Caki2 (cell line): Measurements from ENCODE around the gene SULT6B1. TPM values are rescaled to one million over a fixed set of nuclear protein-coding genes. Genes with fewer than 3 reads are reported as not detected.

Experiments used
- DNase-seq: peaks from one replicate; pipeline ENCODE4 v3.0.0-alpha.2; 2015; ENCODE audit warnings: low read depth
- in situ Hi-C: cut with HindIII; loops from 2 replicates; pipeline ENCODE4 v1.10.0; 2016; ENCODE audit warnings: low sequenced_read_pairs, low pct_unique_long_range_greater_than_20kb, mixed read lengths
- total RNA-seq: library from RNA; depleted of rRNA; stranded (reverse); fragments of >200 nt; shearing (Covaris generic); gene quantifications from 2 replicates; pipeline ENCODE4 v1.2.3, GENCODE V29; 2014; ENCODE audit warnings: low replicate concordance; rRNA removed

SULT6B1 gene
- total RNA-seq, 1 experiment from 2014 or later = not detected

DNA sequence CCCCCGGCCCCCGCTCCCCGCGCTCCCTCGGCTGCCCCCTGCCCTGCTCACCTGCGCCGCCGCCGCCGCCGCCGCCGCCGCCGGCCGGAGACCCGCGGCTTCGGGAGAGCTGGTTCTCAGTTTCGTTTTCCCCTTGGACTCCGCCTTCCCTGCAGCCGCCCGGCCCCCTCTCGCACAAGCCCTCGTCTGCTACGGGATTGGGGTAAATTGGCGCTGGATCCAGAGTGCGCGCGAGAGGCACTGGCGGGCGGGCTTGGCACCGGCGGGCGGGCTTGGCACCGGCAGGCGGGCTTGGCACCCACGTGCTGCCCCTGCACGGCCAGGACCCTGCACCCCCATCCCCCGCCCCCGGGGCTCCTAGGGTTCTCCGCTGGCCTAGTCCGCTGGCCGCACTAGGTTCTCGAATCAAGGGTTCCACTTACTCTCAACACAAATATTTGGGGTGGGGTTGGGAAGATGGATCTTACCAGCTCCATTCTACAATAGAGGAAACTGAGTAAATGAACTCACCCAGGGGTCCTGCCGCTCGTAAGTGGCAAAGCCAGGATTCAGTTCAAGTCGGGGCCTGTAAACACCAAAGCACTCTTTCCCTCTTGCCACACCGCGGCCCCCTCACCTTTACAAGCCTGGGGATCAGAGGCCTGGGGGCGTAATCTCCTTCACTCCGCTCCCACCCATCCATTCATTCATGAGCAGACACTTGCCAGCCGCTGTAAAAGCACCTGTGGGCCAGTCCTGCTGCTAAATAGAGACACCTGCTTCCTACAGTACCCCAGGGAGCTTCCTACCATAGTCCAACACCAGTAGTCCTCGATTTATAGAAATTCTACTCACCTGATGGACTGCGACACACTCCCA lies 31.4 kb downstream of the SULT6B1 start, which contains the start of gene EIF2AK2:
TSS of gene EIF2AK2 (minus strand) at position 124 of the 858 bp plus-strand sequence. CDS start 9,174 bp downstream, outside the sequence.
- DNase-seq = peak; percentile 77

GRCh38 chr2:37156071-37156856 lies 32.2 kb downstream of the SULT6B1 start:
- in situ Hi-C loops = no loop called here

More for the DNA sequence above, 31.4 kb downstream of the SULT6B1 start, which contains the start of gene EIF2AK2:
- in situ Hi-C loops = no loop called here

DNA sequence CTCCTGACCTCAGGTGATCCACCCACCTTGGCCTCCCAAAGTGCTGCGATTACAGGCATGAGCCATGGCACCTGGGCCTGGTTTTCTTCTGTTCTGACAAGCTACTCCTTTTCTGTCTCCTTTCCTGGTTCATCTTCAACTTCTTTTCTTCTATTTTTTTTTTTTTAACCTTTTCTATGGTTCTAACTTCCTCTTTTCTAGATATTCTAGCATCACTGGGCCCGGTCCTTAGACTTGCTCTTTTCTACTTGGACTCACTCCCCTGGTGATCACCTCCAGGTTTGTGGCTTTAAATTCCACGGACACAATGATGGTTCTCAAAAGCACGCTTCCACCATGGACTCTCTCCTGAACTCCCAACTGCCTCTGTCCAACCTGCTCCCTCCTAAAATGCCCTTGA lies 33.7 kb downstream of the SULT6B1 start:
- no peak for DNase-seq
- in situ Hi-C loops = no loop called here

More at GRCh38 chr2:37156071-37156856, 32.2 kb downstream of the SULT6B1 start:
- DNase-seq = peak; percentile 46

- DNase-seq = no peak
- in situ Hi-C loops = no loop called here
These were observed 35.2 kb downstream of the SULT6B1 start for GRCh38 chr2:37153224-37153623.

DNA sequence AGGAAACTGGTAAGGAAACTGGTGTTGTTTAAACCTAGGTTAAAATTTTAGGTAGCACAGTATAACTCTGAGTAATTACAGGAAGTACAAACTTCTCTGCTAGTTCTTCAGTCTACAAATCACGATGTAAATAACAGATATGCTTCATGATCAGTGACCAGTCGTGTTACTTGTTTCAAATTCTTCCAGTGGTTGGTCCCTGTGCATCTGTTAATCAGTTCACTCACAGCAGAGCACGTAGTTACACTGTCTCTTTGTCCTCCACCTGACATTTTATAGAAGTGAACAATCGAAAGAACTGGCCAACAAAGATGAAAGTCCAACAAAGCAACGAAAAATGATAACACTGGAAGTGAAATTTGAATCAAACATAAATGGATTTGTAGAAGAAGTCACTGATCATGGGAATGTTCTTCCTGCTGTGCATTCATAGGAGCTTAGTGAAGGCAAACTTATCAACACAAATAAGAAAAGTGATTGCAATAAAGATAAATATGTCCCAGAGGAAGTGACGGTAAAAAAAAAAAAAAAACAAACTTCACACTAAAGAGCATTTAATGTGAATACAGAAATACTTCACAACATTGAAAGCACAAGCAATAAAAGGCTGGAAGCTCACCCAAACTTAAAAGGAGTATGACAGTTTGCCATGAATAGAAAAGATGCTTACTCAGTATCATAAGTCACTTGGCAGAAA lies 38.7 kb downstream of the SULT6B1 start:
- in situ Hi-C loops = no loop called here
- DNase-seq = no peak

- DNase-seq = no peak
- in situ Hi-C loops = no loop called here
These were observed 40.1 kb downstream of the SULT6B1 start for GRCh38 chr2:37148325-37148724.

GRCh38 chr2:37146062-37146461 lies 42.4 kb downstream of the SULT6B1 start:
- DNase-seq = no peak
- in situ Hi-C loops = no loop called here

- in situ Hi-C loops = no loop called here
- no peak for DNase-seq
These were observed 44.5 kb downstream of the SULT6B1 start for GRCh38 chr2:37143974-37144373.

DNA sequence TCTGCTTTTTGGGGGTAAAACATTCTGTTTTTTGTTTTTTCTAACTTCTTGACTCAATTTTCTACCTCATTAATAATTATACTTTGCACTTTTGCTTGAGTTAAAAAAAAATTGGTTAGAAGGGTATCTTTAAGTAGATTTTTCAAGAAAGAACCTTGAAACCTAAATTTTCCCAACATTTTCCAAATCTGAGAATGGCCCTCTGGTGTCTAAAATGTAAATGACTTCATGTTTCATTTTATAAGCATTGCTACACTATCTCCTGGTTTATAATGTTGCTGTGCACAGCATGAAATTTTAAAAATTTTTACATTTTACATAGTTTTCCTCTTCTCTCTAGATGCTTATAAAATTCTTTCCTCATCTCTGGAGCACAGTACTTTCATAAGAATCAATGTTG lies 45.9 kb downstream of the SULT6B1 start:
- no peak for DNase-seq
- in situ Hi-C loops = no loop called here

GRCh38 chr2:37132914-37133313 lies 55.6 kb downstream of the SULT6B1 start:
- DNase-seq = no peak
- in situ Hi-C loops = no loop called here

GRCh38 chr2:37125416-37125815 lies 63.1 kb downstream of the SULT6B1 start:
- in situ Hi-C loops = no loop called here
- DNase-seq = no peak

- DNase-seq = peak; percentile 13
- in situ Hi-C loops = no loop called here
These were observed 69.3 kb downstream of the SULT6B1 start for GRCh38 chr2:37119157-37119556.

Other genes starting within 250 kb of the SULT6B1 start
- 5.7 and 7.8 TPM in 2 replicates for gene STRN, start 222.1 kb downstream of the SULT6B1 start, total RNA-seq
- gene HEATR5B, start 104.3 kb downstream of the SULT6B1 start, total RNA-seq = 2.8 and 5.8 TPM in 2 replicates
- 2.1 and 3.9 TPM in 2 replicates for gene GPATCH11, start 104.2 kb downstream of the SULT6B1 start, total RNA-seq
- gene EIF2AK2, start 31.7 kb downstream of the SULT6B1 start, total RNA-seq = 16.8 and 17.0 TPM in 2 replicates
- gene CEBPZOS, start 7.8 kb upstream of the SULT6B1 start, total RNA-seq = 22.1 and 25.8 TPM in 2 replicates
- gene CEBPZ, start 42.9 kb upstream of the SULT6B1 start, total RNA-seq = 23.7 and 31.9 TPM in 2 replicates
- gene NDUFAF7, start 43.0 kb upstream of the SULT6B1 start, total RNA-seq = 17.1 and 19.2 TPM in 2 replicates
- 8.4 and 32.7 TPM in 2 replicates for gene PRKD3, start 136.2 kb upstream of the SULT6B1 start, total RNA-seq
- gene QPCT, start 156.0 kb upstream of the SULT6B1 start, total RNA-seq = 8.5 and 12.1 TPM in 2 replicates